Ovary (tissue), 9 donors: ENCODE measurements around the gene CAMK2D. TPM values are rescaled to one million over a fixed set of nuclear protein-coding genes. Genes with fewer than 3 reads are reported as not detected.

Experiments
- DNase-seq, 5 donors: peaks; one replicate each; pipeline ENCODE4 v3.0.0-alpha.2; 2019 to 2020
- H3K27ac ChIP-seq, 2 donors: fragments of 200-600 bp; one replicate each; pipeline versions ENCODE4 v1.5.1 to v1.8.0; 2019 to 2022
- H3K27me3 ChIP-seq: fragments of 200-600 bp; one replicate; pipeline ENCODE4 v1.8.0; 2022
- H3K36me3 ChIP-seq: fragments of 200-600 bp; sonication (generic); one replicate; pipeline ENCODE4 v1.5.1; 2019
- H3K4me1 ChIP-seq: one replicate; pipeline ENCODE4 v1.8.1; 2013; ENCODE audit warnings: mild to moderate bottlenecking, moderate library complexity; ENCODE audit not compliant: insufficient read depth
- H3K4me3 ChIP-seq: fragments of 200-600 bp; sonication (generic); one replicate; pipeline ENCODE4 v1.5.1; 2017
- H3K9me3 ChIP-seq, 2 donors: fragments of 200-600 bp in 1 of 2; sonication (generic) in 1 of 2; one replicate each; pipeline versions ENCODE4 v1.5.1 to v1.8.1; 2013 to 2019; ENCODE audit warnings: mild to moderate bottlenecking in 1 of 2, moderate library complexity in 1 of 2
- CTCF ChIP-seq, 3 donors: fragments of 450-650 bp in 2 of 3; fragments of 200-600 bp in 1 of 3; IDR thresholded peaks; one replicate each; pipeline versions ENCODE4 v1.5.1 to v1.8.0; 2016 to 2022; ENCODE audit warnings: antibody characterized with exemption in 3 of 3, mild to moderate bottlenecking in 1 of 3
- EP300 ChIP-seq: sonication (generic); formaldehyde crosslinking; IDR thresholded peaks from one replicate; pipeline ENCODE4 v1.6.1; 2017; ENCODE audit warnings: antibody characterized with exemption
- POLR2A ChIP-seq: fragments of 450-650 bp; IDR thresholded peaks from one replicate; pipeline ENCODE4 v1.6.1; 2017; ENCODE audit warnings: antibody characterized with exemption, mild to moderate bottlenecking, moderate library complexity
- WGBS, 3 donors: extraction: QIAGEN DNeasy Blood & Tissue Kit in 1 of 3; methylation state at CpG; one replicate each; pipeline versions ENCODE4 v1.1.5 to v1.1.7; 2013 to 2017; 5-methylcytosine and 5-hydroxymethylcytosine counted together
- intact Hi-C, 4 donors: fragments of 100-400 bp; cut with DNase I; formaldehyde crosslinking; loops; one replicate each; pipeline versions ENCODE4 v1.11.0 to v1.15.1; 2022 to 2023
- polyA plus RNA-seq, 2 donors: library from polyadenylated mRNA; stranded (reverse); fragments of 200-250 nt in 1 of 2; fragments of 350-450 nt in 1 of 2; fragmentation: Illumina TruSeq in 1 of 2; extraction: RNeasy Lipid Tissue Mini Kit (QIAGEN cat#74804) in 1 of 2; gene quantifications; one replicate each; pipeline ENCODE4 v1.2.3, GENCODE V29; 2013 to 2014
- total RNA-seq, 7 donors: library from RNA; depleted of rRNA in 2 of 7; stranded (reverse); fragments of >200 nt in 2 of 7; fragmentation: NEBNext Ultra II Directional in 3 of 7; extraction: Animal tissue kit (Norgen Biotek cat#: 25700) in 3 of 7; gene quantifications; one replicate each; pipeline versions ENCODE4 v1.1.0 to v1.2.4, GENCODE V29; 2016 to 2023
- donor health status: DM: no; HTN: no; CAD: no; lungs with moderate emphysema.
- donor health status: DM: no; HTN: no; CAD: no.
- donor health status: Bipolar disorder and iron deficiency.
- donor health status: DM: yes; HTN: yes; CAD: no.
- donor health status: DM: no; HTN: no; CAD: no.
- donor health status: DM: yes; HTN: yes; CAD: no.

The CAMK2D gene
- total and polyA plus RNA-seq, 9 donors = 14.2 to 36.9 (median 32.2) TPM

GRCh38 chr4:113739197-113739596 lies 22.3 kb downstream of the CAMK2D start:
- H3K36me3 ChIP-seq = no peaks in the 10 kb centered on the region
- intact Hi-C loops = loop anchor here in 1 of 4 donors (1.0 kb wide), 1 partner anchor 21 kb away; no protein-coding TSS in a partner anchor
- H3K27ac ChIP-seq = no peak overlapping the region
- H3K4me3 ChIP-seq = no peak overlapping the region
- H3K4me1 ChIP-seq = no peaks in the 10 kb centered on the region
- no peak for DNase-seq
- no peaks in the 10 kb centered on the region for H3K9me3 ChIP-seq
- H3K27me3 ChIP-seq = no peaks in the 10 kb centered on the region
- TF ChIP-seq POLR2A (no peak), EP300 (no peak), CTCF (IDR thresholded peaks at IDR 0.05) (no peak)

DNA sequence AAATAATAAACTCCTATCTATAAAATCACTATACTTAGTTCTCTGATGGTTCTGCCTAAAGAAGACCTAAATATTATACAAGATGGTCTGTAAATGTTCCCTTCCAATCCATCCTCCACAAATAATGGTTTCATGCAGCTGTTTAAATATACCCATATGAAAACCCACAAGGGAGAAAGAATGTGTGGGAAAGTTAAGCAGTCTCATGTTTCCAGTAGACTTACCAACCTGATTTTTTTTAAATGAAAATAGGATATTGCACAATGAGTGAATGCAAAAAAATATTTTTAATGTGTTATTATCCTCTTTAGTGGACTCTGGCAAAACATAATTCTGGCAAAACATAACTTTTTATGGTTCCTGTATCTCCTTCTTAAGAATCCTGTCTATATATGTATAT lies 23.3 kb downstream of the CAMK2D start:
- Histone ChIP-seq H3K36me3 (no peaks in the 10 kb centered on the region), H3K4me1 (no peaks in the 10 kb centered on the region), H3K4me3 (no peak overlapping the region), H3K9me3 (no peaks in the 10 kb centered on the region), H3K27ac (no peak overlapping the region), H3K27me3 (no peaks in the 10 kb centered on the region)
- intact Hi-C loops = no loop called here
- DNase-seq = no peak
- TF ChIP-seq EP300 (no peak), CTCF (IDR thresholded peaks at IDR 0.05) (no peak), POLR2A (no peak)

DNA sequence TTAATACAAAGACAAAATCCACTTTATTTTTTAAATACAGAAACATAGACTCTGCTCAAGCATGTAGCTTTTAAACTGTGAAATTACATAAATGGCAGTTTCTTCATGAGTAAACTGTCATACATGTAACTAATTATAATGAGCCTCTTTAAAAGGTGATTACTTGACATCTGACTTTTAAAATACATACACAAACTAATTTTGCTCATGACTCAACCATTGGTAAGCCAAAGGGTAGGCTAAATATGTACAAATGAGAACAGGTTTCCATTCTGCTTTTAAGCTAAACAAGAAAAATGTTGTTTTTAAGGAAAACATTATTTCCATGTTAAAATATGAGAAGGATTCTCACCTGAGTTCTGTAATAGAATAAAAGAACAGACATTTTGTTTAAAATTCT lies 27.9 kb downstream of the CAMK2D start:
- no peak for TF ChIP-seq POLR2A
- no peak for TF ChIP-seq CTCF (IDR thresholded peaks at IDR 0.05)
- no peaks in the 10 kb centered on the region for H3K27me3 ChIP-seq
- no peaks in the 10 kb centered on the region for H3K36me3 ChIP-seq
- H3K4me3 ChIP-seq = no peak overlapping the region
- no peak for DNase-seq
- intact Hi-C loops = no loop called here
- no peaks in the 10 kb centered on the region for H3K4me1 ChIP-seq
- H3K9me3 ChIP-seq = no peaks in the 10 kb centered on the region
- H3K27ac ChIP-seq = no peak overlapping the region

DNA sequence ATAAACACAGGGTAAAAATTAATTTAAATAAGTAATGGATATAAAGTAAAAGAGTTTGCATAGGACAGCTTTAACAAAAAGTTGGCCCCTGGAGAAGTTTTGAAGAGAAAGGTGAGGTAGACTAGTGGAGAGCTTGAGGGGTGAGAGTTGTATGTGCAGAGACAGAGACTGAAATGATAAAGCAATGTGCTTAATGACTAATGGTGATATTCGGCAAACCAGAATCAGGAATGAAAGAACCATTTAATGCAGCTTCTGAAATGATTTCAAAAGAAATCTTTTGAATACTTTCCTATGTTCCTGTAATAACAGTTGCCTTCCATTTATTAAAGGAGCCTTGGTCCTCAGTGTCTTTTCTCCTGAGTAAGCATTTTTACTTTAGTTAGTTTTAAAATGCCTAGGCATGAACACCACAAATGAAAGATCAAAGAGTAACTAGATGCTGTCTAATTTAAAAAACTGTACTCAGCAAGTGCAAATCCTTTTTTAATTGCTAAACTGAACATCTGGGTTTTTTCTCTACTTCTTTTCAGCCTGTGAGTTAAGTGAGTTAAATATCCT lies 28.5 kb downstream of the CAMK2D start:
- intact Hi-C loops = no loop called here
- no peaks in the 10 kb centered on the region for H3K9me3 ChIP-seq
- H3K36me3 ChIP-seq = no peaks in the 10 kb centered on the region
- no peaks in the 10 kb centered on the region for H3K27me3 ChIP-seq
- 36 to 63% (median 43%) methylated on average over 1 of the region's 1 CpG for WGBS, 3 donors
- no peak for DNase-seq
- H3K4me1 ChIP-seq = no peaks in the 10 kb centered on the region
- no peak for TF ChIP-seq EP300
- no peak for TF ChIP-seq CTCF (IDR thresholded peaks at IDR 0.05)
- no peak for TF ChIP-seq POLR2A
- no peak overlapping the region for H3K4me3 ChIP-seq
- no peak overlapping the region for H3K27ac ChIP-seq
